HCT116 (cell line): ENCODE results near the gene RP9. TPM values are rescaled to one million over a fixed set of nuclear protein-coding genes. Genes with fewer than 3 reads are reported as not detected.
A peak's percentile ranks its signal among the peaks of the same experiment; 100 is the strongest.

Source experiments
- ATAC-seq: fragments of 200-7000 bp; cut with Tn5 transposase; 2 replicates; pipeline ENCODE4 v1.9.1; 2020; ENCODE audit warnings: mild to moderate bottlenecking, moderate library complexity
- BruUV-seq: library from RNA; stranded (reverse); fragments of 400-500 nt; replicated peaks from 2 replicates; lab custom pipeline; 2021; lab: Mats Ljungman, UMichigan
- CTCF ChIA-PET: fragments of 300-600 bp; sonication (Branson Sonifier 250); formaldehyde crosslinking; loops from one replicate; lab custom pipeline; 2021; ENCODE audit warnings: antibody characterized with exemption; lab: Charles Lee
- POLR2A ChIA-PET: fragments of 300-600, 350-600 bp; sonication (Branson Sonifier 250); formaldehyde crosslinking; loops from one replicate; lab custom pipeline; 2021; ENCODE audit warnings: antibody characterized with exemption; lab: Charles Lee
- RAD21 ChIA-PET, 2 experiments: fragments of 300-600 bp; sonication (Branson Sonifier 250); formaldehyde crosslinking; loops; one replicate each; lab custom pipeline; 2023; ENCODE audit warnings: low total read pairs in 2 of 2; ENCODE audit not compliant: uncharacterized antibody in 2 of 2, unreplicated experiment in 2 of 2, low non-redundant PET in 1 of 2; lab: Charles Lee
- DNase-seq: peaks from one replicate; pipeline ENCODE4 v3.0.0-alpha.2; 2010; ENCODE audit warnings: low read depth, low spot score
- H2AFZ ChIP-seq: fragments of 200-600 bp; shearing (Covaris generic), sonication (generic); 2 replicates; pipeline ENCODE4 v1.6.1; 2017; ENCODE audit warnings: low read depth, mixed run types, mixed read lengths, antibody characterized with exemption, low read length; ENCODE audit not compliant: poor library complexity, severe bottlenecking
- H3K27ac ChIP-seq: 2 replicates; pipeline ENCODE4 v1.5.1; 2012; ENCODE audit warnings: low read depth, low read length
- H3K27me3 ChIP-seq: fragments of 200-600 bp; sonication (generic); 2 replicates; pipeline ENCODE4 v1.6.1; 2016; ENCODE audit warnings: mixed run types, low read length, mixed read lengths; ENCODE audit not compliant: insufficient read depth
- H3K36me3 ChIP-seq, 2 experiments: fragments of 200-500 bp in 1 of 2; fragments of 200-600 bp in 1 of 2; sonication (Bioruptor generic) in 1 of 2; sonication (generic) in 1 of 2; 2 replicates each; pipeline versions ENCODE4 v1.5.1 to v1.6.1; 2014 to 2016; ENCODE audit warnings: low read length in 2 of 2, inconsistent platforms in 1 of 2, mixed read lengths in 1 of 2, mixed run types in 1 of 2; ENCODE audit not compliant: insufficient read depth in 2 of 2, control insufficient read depth in 1 of 2
- H3K4me1 ChIP-seq, 2 experiments: fragments of 200-600 bp in 1 of 2; sonication (generic) in 1 of 2; 2 replicates each; pipeline versions ENCODE4 v1.5.1 to v1.6.1; 2012 to 2017; ENCODE audit warnings: low read length in 2 of 2, inconsistent platforms in 1 of 2, mild to moderate bottlenecking in 1 of 2, mixed read lengths in 1 of 2, mixed run types in 1 of 2, moderate library complexity in 1 of 2; ENCODE audit not compliant: insufficient read depth in 2 of 2, control insufficient read depth in 1 of 2
- H3K4me2 ChIP-seq: fragments of 200-600 bp; sonication (generic); 2 replicates; pipeline ENCODE4 v1.6.1; 2017; ENCODE audit warnings: mixed run types, low read length, mixed read lengths
- H3K4me3 ChIP-seq, 2 experiments: fragments of 200-600 bp in 1 of 2; sonication (generic) in 1 of 2; replicated peaks in 1 of 2; 2 replicates each; pipeline ENCODE4 v1.5.1; 2011 to 2016; ENCODE audit warnings: low read length in 2 of 2, control low read depth in 1 of 2, low read depth in 1 of 2, mild to moderate bottlenecking in 1 of 2, mixed read lengths in 1 of 2, mixed run types in 1 of 2
- H3K79me2 ChIP-seq: fragments of 200-600 bp; sonication (generic); 2 replicates; pipeline ENCODE4 v1.6.1; 2017; ENCODE audit warnings: mild to moderate bottlenecking, mixed run types, low read length, moderate library complexity, mixed read lengths; ENCODE audit not compliant: insufficient read depth
- H3K9ac ChIP-seq: fragments of 200-600 bp; sonication (generic); 2 replicates; pipeline ENCODE4 v1.6.1; 2016; ENCODE audit warnings: low read length, mixed read lengths
- H3K9me2 ChIP-seq: fragments of 200-600 bp; sonication (generic), shearing (Covaris generic); 2 replicates; pipeline ENCODE4 v1.6.1; 2017; ENCODE audit warnings: mixed run types, mild to moderate bottlenecking, moderate library complexity; ENCODE audit not compliant: insufficient read depth
- H3K9me3 ChIP-seq, 2 experiments: fragments of 200-500 bp in 1 of 2; fragments of 200-600 bp in 1 of 2; sonication (Bioruptor generic) in 1 of 2; sonication (generic) in 1 of 2; 2 replicates each; pipeline ENCODE4 v1.6.1; 2014 to 2017; ENCODE audit warnings: low read length in 2 of 2, mixed read lengths in 2 of 2, inconsistent platforms in 1 of 2, low read depth in 1 of 2, mild to moderate bottlenecking in 1 of 2, mixed run types in 1 of 2, moderate library complexity in 1 of 2; ENCODE audit not compliant: control insufficient read depth in 1 of 2, insufficient read depth in 1 of 2
- H4K20me1 ChIP-seq: fragments of 200-600 bp; sonication (generic), shearing (Covaris generic); 2 replicates; pipeline ENCODE4 v1.6.1; 2017; ENCODE audit warnings: mixed run types, mild to moderate bottlenecking, moderate library complexity; ENCODE audit not compliant: insufficient read depth
- RAD21 ChIP-seq: IDR thresholded peaks from 2 replicates; pipeline ENCODE4 v1.6.1; 2012; ENCODE audit warnings: low read depth, mild to moderate bottlenecking
- SP1 ChIP-seq: IDR thresholded peaks from 2 replicates; pipeline ENCODE4 v1.6.1; 2012; ENCODE audit warnings: low read depth
- intact Hi-C: fragments of 100-400 bp; cut with micrococcal nuclease; formaldehyde crosslinking; loops from 2 replicates; pipeline ENCODE4 v1.10.0; 2022
- total RNA-seq: library from RNA; stranded (reverse); gene quantifications from one replicate; pipeline ENCODE4 v1.2.1, GENCODE V29; 2021; ENCODE audit not compliant: unreplicated experiment
- TF ChIP-seq, protein P1 (sequence below), 3 experiments: fragments of 200-600 bp in 1 of 3; sonication (generic) in 1 of 3; IDR thresholded peaks in 2 of 3; conservative IDR thresholded peaks in 1 of 3; 2 replicates each; pipeline ENCODE4 v1.5.1; 2012 to 2017; ENCODE audit warnings: low read depth in 2 of 3, low read length in 2 of 3, antibody characterized with exemption in 1 of 3, borderline replicate concordance in 1 of 3, control low read depth in 1 of 3, mild to moderate bottlenecking in 1 of 3, mixed read lengths in 1 of 3, mixed run types in 1 of 3, moderate library complexity in 1 of 3; ENCODE audit not compliant: insufficient read depth in 1 of 3

The RP9 gene
- total RNA-seq, 1 experiment from 2014 or later = 14.2 TPM

DNA sequence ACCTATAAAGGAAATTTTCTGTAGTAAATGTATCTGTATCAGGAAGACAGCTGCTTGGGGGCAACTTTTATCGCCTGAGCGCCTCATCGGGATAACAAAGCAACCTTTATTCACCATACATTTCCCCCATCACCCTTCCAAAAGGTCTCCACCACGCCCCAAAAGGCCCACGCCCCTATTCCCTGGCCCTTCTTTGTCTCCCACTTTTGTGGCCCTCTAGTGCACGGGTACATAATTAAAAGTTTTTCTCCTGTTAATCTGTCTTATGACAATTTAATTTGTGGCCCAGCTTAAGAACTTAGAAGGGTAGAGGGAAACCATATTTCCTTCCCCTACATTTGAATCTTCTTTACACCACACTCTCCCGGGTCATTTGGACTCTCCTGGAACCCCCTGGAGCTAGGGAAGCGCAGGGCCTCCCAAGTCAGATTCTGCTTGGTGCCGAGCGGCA is 625 bp downstream of the RP9 start:
- Histone ChIP-seq H3K4me2 (peak overlapping the region; percentile 94), H2AFZ (no peak overlapping the region), H3K9me2 (no peaks in the 10 kb centered on the region), H3K9me3 (no peaks in the 10 kb centered on the region)
- no TSS peak for BruUV-seq
- no peak for TF ChIP-seq SP1
- 0 out of 2 replicates have a peak, but pooled peaks have one; percentile 10 for TF ChIP-seq RAD21
- TF ChIP-seq, protein P1, sequence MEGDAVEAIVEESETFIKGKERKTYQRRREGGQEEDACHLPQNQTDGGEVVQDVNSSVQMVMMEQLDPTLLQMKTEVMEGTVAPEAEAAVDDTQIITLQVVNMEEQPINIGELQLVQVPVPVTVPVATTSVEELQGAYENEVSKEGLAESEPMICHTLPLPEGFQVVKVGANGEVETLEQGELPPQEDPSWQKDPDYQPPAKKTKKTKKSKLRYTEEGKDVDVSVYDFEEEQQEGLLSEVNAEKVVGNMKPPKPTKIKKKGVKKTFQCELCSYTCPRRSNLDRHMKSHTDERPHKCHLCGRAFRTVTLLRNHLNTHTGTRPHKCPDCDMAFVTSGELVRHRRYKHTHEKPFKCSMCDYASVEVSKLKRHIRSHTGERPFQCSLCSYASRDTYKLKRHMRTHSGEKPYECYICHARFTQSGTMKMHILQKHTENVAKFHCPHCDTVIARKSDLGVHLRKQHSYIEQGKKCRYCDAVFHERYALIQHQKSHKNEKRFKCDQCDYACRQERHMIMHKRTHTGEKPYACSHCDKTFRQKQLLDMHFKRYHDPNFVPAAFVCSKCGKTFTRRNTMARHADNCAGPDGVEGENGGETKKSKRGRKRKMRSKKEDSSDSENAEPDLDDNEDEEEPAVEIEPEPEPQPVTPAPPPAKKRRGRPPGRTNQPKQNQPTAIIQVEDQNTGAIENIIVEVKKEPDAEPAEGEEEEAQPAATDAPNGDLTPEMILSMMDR (IDR thresholded peaks at IDR 0.05 in 2 of 3, conservative IDR thresholded peaks at IDR 0.05 in 1 of 3; ENCODE audit: borderline replicate concordance in 1 of 3, insufficient read depth in 1 of 3, low read depth in 2 of 3, low read length in 2 of 3) = peak in 2 of 3 experiments; percentile 17 to 20; a peak in 2 of 6 replicates
- TF ChIP-seq, all 23 proteins: peak for 2
- Histone ChIP-seq H4K20me1 (peaks cover 8% of the 10 kb centered on the region; the same call in 1 of the 2 replicates), H3K4me3 (peak overlapping the region; percentile 79 to 90), H3K36me3 (no peaks in the 10 kb centered on the region), H3K4me1 (peaks cover 4 to 24% of the 10 kb centered on the region in 2 experiments; a peak in 3 of 4 replicates), H3K27ac (peak overlapping the region; percentile 91), H3K79me2 (peaks cover 55% of the 10 kb centered on the region), H3K9ac (peak overlapping the region; percentile 80), H3K27me3 (no peaks in the 10 kb centered on the region)
- ChIA-PET POLR2A (no interaction called here), RAD21 (interaction anchor here (1.4 kb wide), 2 partner anchors 262 to 343 kb away, joined by 3 to 7 read pairs; no protein-coding TSS in a partner anchor), CTCF (interaction anchor here (1.0 to 3.8 kb wide), 12 partner anchors 8 to 449 kb away, joined by 3 to 28 read pairs (median 4); partner anchors contain the start of gene NT5C3A)
- peak; percentile 26 for ATAC-seq
- intact Hi-C loops = loop anchor here (2.0 to 10.0 kb wide), 6 partner anchors 46 to 604 kb away; partner anchors contain the start of genes KBTBD2 and NT5C3A
- DNase-seq = no peak
